Natural killer cell (primary cell): ENCODE results near the gene UFSP2. TPM values are rescaled to one million over a fixed set of nuclear protein-coding genes. Genes with fewer than 3 reads are reported as not detected.
"Not testable (repeated sequence)": the region's sequence is repeated elsewhere in the genome, so short reads cannot be mapped to it uniquely, and the experiment has no call there.

ENCODE experiments used
- ATAC-seq, 3 donors: fragments of 150-1000 bp in 2 of 3; fragments of 200-7000 bp in 1 of 3; cut with Tn5 transposase; 1 replicate in 1 of 3; 2 replicates in 2 of 3; pipeline ENCODE4 v1.10.0; 2021; ENCODE audit warnings: mild to moderate bottlenecking in 2 of 3, moderate library complexity in 2 of 3
- DNase-seq, 2 donors: peaks; one replicate each; pipeline versions ENCODE4 v3.0.0 to v3.0.0-alpha.2; 2013 to 2021; ENCODE audit warnings: mixed read lengths in 1 of 2
- H3K27ac ChIP-seq: one replicate; pipeline ENCODE4 v1.5.1; 2013; ENCODE audit warnings: mild to moderate bottlenecking, low read length
- H3K27me3 ChIP-seq: one replicate; pipeline ENCODE4 v1.6.1; 2013; ENCODE audit warnings: low read length; ENCODE audit not compliant: control insufficient read depth, insufficient read depth
- H3K36me3 ChIP-seq: one replicate; pipeline ENCODE4 v1.6.1; 2013; ENCODE audit warnings: low read length; ENCODE audit not compliant: control insufficient read depth, insufficient read depth
- H3K4me1 ChIP-seq: one replicate; pipeline ENCODE4 v1.6.1; 2013; ENCODE audit warnings: low read length; ENCODE audit not compliant: control insufficient read depth, insufficient read depth
- H3K4me3 ChIP-seq: one replicate; pipeline ENCODE4 v1.5.1; 2013; ENCODE audit warnings: low read length
- H3K9me3 ChIP-seq: one replicate; pipeline ENCODE4 v1.6.1; 2013; ENCODE audit warnings: low read length; ENCODE audit not compliant: control insufficient read depth, insufficient read depth
- H3K27ac Mint-ChIP-seq, 2 donors: one replicate each; pipeline ENCODE4 v1.8.0; 2022; ENCODE audit warnings: mild to moderate bottlenecking in 2 of 2, mixed read lengths in 2 of 2, moderate library complexity in 1 of 2
- H3K27me3 Mint-ChIP-seq, 2 donors: one replicate each; pipeline ENCODE4 v1.8.0; 2022; ENCODE audit warnings: low read depth in 2 of 2, mixed read lengths in 2 of 2
- H3K36me3 Mint-ChIP-seq: one replicate; pipeline ENCODE4 v1.8.0; 2022; ENCODE audit warnings: mixed read lengths
- H3K4me1 Mint-ChIP-seq, 2 donors: one replicate each; pipeline ENCODE4 v1.8.0; 2022; ENCODE audit warnings: mixed read lengths in 2 of 2
- H3K4me3 Mint-ChIP-seq: one replicate; pipeline ENCODE4 v1.8.0; 2022; ENCODE audit warnings: mild to moderate bottlenecking, moderate library complexity, mixed read lengths
- H3K9me3 Mint-ChIP-seq, 2 donors: one replicate each; pipeline ENCODE4 v1.8.0; 2022; ENCODE audit warnings: mixed read lengths in 2 of 2
- CTCF ChIP-seq: fragments of 200-600 bp; IDR thresholded peaks from one replicate; pipeline ENCODE4 v1.8.0; 2022; ENCODE audit warnings: antibody characterized with exemption
- WGBS: methylation state at CpG from one replicate; pipeline ENCODE4 v1.1.7; 2013; ENCODE audit warnings: missing lambda C conversion rate; ENCODE audit not compliant: insufficient coverage; 5-methylcytosine and 5-hydroxymethylcytosine counted together
- intact Hi-C: fragments of 100-400 bp; cut with micrococcal nuclease; formaldehyde crosslinking; loops from one replicate; pipeline ENCODE4 v1.14.2; 2022
- total RNA-seq, 4 donors: library from RNA; stranded (reverse); fragments of 120-200 nt in 1 of 4; gene quantifications; one replicate each; pipeline versions ENCODE4 v1.2.3 to v1.2.4, GENCODE V29; 2013 to 2022

UFSP2 gene
- total RNA-seq, 3 donors from 2014 or later (not counting 1 experiment from before 2014, with no cell fraction given), result 14.0 to 18.8 (median 16.7) TPM

- Histone ChIP-seq H3K36me3 (peaks cover 7% of the 10 kb centered on the region), H3K4me1 (no peaks in the 10 kb centered on the region), H3K9me3 (no peaks in the 10 kb centered on the region), H3K4me3 (no peak overlapping the region), H3K27me3 (no peaks in the 10 kb centered on the region), H3K27ac (no peak overlapping the region)
- Mint-ChIP-seq H3K9me3 (no peaks in the 10 kb centered on the region), H3K4me3 (no peak overlapping the region), H3K27ac (no peak overlapping the region), H3K27me3 (no peaks in the 10 kb centered on the region), H3K4me1 (peaks cover 0 to 4% of the 10 kb centered on the region in 2 donors), H3K36me3 (no peaks in the 10 kb centered on the region)
- DNase-seq (no peak), ATAC-seq (no peak)
- intact Hi-C loops, result no loop called here
- no peak for TF ChIP-seq CTCF
- 97% methylated on average over 10 of the region's 11 CpGs for WGBS
Observed at GRCh38 chr4:185370268-185370949, 55.4 kb downstream of the UFSP2 start.

GRCh38 chr4:185369731-185370130, 56.0 kb downstream of the UFSP2 start:
- Histone ChIP-seq H3K4me1 (no peaks in the 10 kb centered on the region), H3K27ac (no peak overlapping the region), H3K9me3 (no peaks in the 10 kb centered on the region), H3K4me3 (no peak overlapping the region), H3K36me3 (peaks cover 7% of the 10 kb centered on the region), H3K27me3 (no peaks in the 10 kb centered on the region)
- Mint-ChIP-seq H3K4me1 (peaks cover 0 to 2% of the 10 kb centered on the region in 2 donors), H3K9me3 (no peaks in the 10 kb centered on the region), H3K27ac (no peak overlapping the region), H3K27me3 (no peaks in the 10 kb centered on the region), H3K36me3 (no peaks in the 10 kb centered on the region), H3K4me3 (no peak overlapping the region)
- no peak for DNase-seq
- 98% methylated on average over 3 of the region's 3 CpGs for WGBS
- TF ChIP-seq CTCF, result no peak
- ATAC-seq, result no peak
- intact Hi-C loops, result no loop called here

GRCh38 chr4:185364886-185365285, 60.9 kb downstream of the UFSP2 start:
- intact Hi-C loops, result no loop called here
- TF ChIP-seq CTCF, result no peak
- ATAC-seq (no peak), DNase-seq (no peak)
- no peaks in the 10 kb centered on the region for H3K36me3 Mint-ChIP-seq
- Histone ChIP-seq H3K4me1 (no peaks in the 10 kb centered on the region), H3K36me3 (peaks cover 2% of the 10 kb centered on the region), H3K9me3 (no peaks in the 10 kb centered on the region), H3K27me3 (no peaks in the 10 kb centered on the region), H3K27ac (no peak overlapping the region), H3K4me3 (no peak overlapping the region)
- H3K4me1 Mint-ChIP-seq, result no peaks in the 10 kb centered on the region
- no peaks in the 10 kb centered on the region for H3K9me3 Mint-ChIP-seq
- no peaks in the 10 kb centered on the region for H3K27me3 Mint-ChIP-seq
- no peak overlapping the region for H3K4me3 Mint-ChIP-seq
- 93% methylated on average over 4 of the region's 5 CpGs for WGBS
- H3K27ac Mint-ChIP-seq, result no peak overlapping the region

- Mint-ChIP-seq H3K4me1 (no peaks in the 10 kb centered on the region), H3K27me3 (no peaks in the 10 kb centered on the region), H3K36me3 (no peaks in the 10 kb centered on the region), H3K27ac (no peak overlapping the region), H3K9me3 (no peaks in the 10 kb centered on the region), H3K4me3 (no peak overlapping the region)
- Histone ChIP-seq H3K36me3 (peaks cover under 1% of the 10 kb centered on the region), H3K27me3 (no peaks in the 10 kb centered on the region), H3K4me3 (no peak overlapping the region), H3K4me1 (no peaks in the 10 kb centered on the region), H3K9me3 (no peaks in the 10 kb centered on the region), H3K27ac (no peak overlapping the region)
- no peak for TF ChIP-seq CTCF
- ATAC-seq, result no peak
- no peak for DNase-seq
- no CpG with 5 or more reads among the region's 3 CpGs for WGBS
- intact Hi-C loops, result no loop called here
Observed at GRCh38 chr4:185363251-185363650, 62.5 kb downstream of the UFSP2 start.

GRCh38 chr4:185362570-185362969, 63.2 kb downstream of the UFSP2 start:
- H3K27ac Mint-ChIP-seq, H3K27ac ChIP-seq, intact Hi-C loops, H3K36me3 ChIP-seq, H3K4me3 ChIP-seq, DNase-seq, H3K4me1 ChIP-seq, H3K27me3 ChIP-seq, H3K4me1 Mint-ChIP-seq, H3K4me3 Mint-ChIP-seq, H3K27me3 Mint-ChIP-seq, H3K9me3 ChIP-seq, H3K9me3 Mint-ChIP-seq, H3K36me3 Mint-ChIP-seq, ATAC-seq: not testable (repeated sequence)
- 100% methylated on average over 6 of the region's 6 CpGs for WGBS
